Measurements from ENCODE around the gene ARL5A. TPM values are rescaled to one million over a fixed set of nuclear protein-coding genes. Genes with fewer than 3 reads are reported as not detected.
"Not testable (repeated sequence)": the region's sequence is repeated elsewhere in the genome, so short reads cannot be mapped to it uniquely, and the experiment has no call there.

ARL5A gene
- 10 to 100 TPM; 52.4 to 76.8 (median 54.9) TPM for total RNA-seq

GRCh38 chr2:151828143-151828889 is at the start of gene ARL5A:
TSS of gene ARL5A (minus strand) at chr2:151828421. CDS start at chr2:151828176, 245 bp downstream.
- TF ChIP-seq CTCF (IDR thresholded peaks at IDR 0.05) (peak in 1 of 6 experiments; percentile 12), EP300 (IDR thresholded peaks at IDR 0.05) (peak in 1 of 4 donors; percentile 76), POLR2A (IDR thresholded peaks at IDR 0.05) (peak in 3 of 4 donors; percentile 75 to 95 (median 88)), POLR2AphosphoS5 (IDR thresholded peaks at IDR 0.05) (peak; percentile 94 to 97)
- Histone ChIP-seq H3K4me3 (peak within 1 kb of the TSS; percentile 78 to 94 (median 86)), H3K4me1 (peaks cover 28 to 48% (median 33%) of the 10 kb centered on the region in 4 donors), H3K9me3 (no peaks in the 10 kb centered on the region), H3K27ac (peak within 1 kb of the TSS; percentile 88 to 93 (median 90)), H3K27me3 (no peaks in the 10 kb centered on the region), H3K36me3 (no peaks in the 10 kb centered on the region)
- DNase-seq: peak; percentile 96 to 99
- peak; percentile 98 for ATAC-seq (ENCODE audit: low FRiP score in 2 of 2)
- 0% methylated on average over 15 to 35 of the region's 64 CpGs for WGBS, 2 donors

GRCh38 chr2:151875631-151876030 is 47.4 kb upstream of the ARL5A start:
- H3K4me1 ChIP-seq; ATAC-seq (ENCODE audit: low FRiP score in 2 of 2); H3K9me3 ChIP-seq; H3K27me3 ChIP-seq; H3K27ac ChIP-seq; H3K4me3 ChIP-seq; H3K36me3 ChIP-seq: not testable (repeated sequence)
- DNase-seq: peak in 1 of 2 donors; percentile 28
- WGBS, 2 donors: no CpG with 5 or more reads among the region's 34 CpGs

- ATAC-seq (ENCODE audit: low FRiP score in 2 of 2) (no peak), DNase-seq (no peak)
- WGBS, 2 donors: 93 to 95% methylated on average over 3 of the region's 3 CpGs
- TF ChIP-seq POLR2AphosphoS5 (IDR thresholded peaks at IDR 0.05) (no peak), EP300 (IDR thresholded peaks at IDR 0.05) (no peak), POLR2A (IDR thresholded peaks at IDR 0.05) (no peak), CTCF (IDR thresholded peaks at IDR 0.05) (no peak)
- Histone ChIP-seq H3K27ac (no peak overlapping the region), H3K4me1 (no peaks in the 10 kb centered on the region), H3K36me3 (no peaks in the 10 kb centered on the region), H3K4me3 (no peak overlapping the region), H3K9me3 (no peaks in the 10 kb centered on the region), H3K27me3 (no peaks in the 10 kb centered on the region)
These were observed 44.2 kb upstream of the ARL5A start for GRCh38 chr2:151872463-151872862.

- no peak overlapping the region for H3K4me3 ChIP-seq
- DNase-seq (no peak), ATAC-seq (ENCODE audit: low FRiP score in 2 of 2) (no peak)
- H3K36me3 ChIP-seq: no peaks in the 10 kb centered on the region
- no peaks in the 10 kb centered on the region for H3K9me3 ChIP-seq
- TF ChIP-seq CTCF (IDR thresholded peaks at IDR 0.05): no peak
- TF ChIP-seq POLR2AphosphoS5 (IDR thresholded peaks at IDR 0.05): no peak
- no peak for TF ChIP-seq POLR2A (IDR thresholded peaks at IDR 0.05)
- no peak for TF ChIP-seq EP300 (IDR thresholded peaks at IDR 0.05)
- H3K27ac ChIP-seq: no peak overlapping the region
- H3K27me3 ChIP-seq: no peaks in the 10 kb centered on the region
- 82 to 86% methylated on average over 5 of the region's 5 CpGs for WGBS, 2 donors
- no peaks in the 10 kb centered on the region for H3K4me1 ChIP-seq
These were observed 41.1 kb upstream of the ARL5A start for GRCh38 chr2:151869291-151869690.

GRCh38 chr2:151862700-151863099 is 34.5 kb upstream of the ARL5A start:
- no peaks in the 10 kb centered on the region for H3K27me3 ChIP-seq

More at GRCh38 chr2:151862700-151863099, 34.5 kb upstream of the ARL5A start:
- Histone ChIP-seq H3K4me1 (peaks cover 0 to 7% (median 0%) of the 10 kb centered on the region in 4 donors), H3K9me3 (no peaks in the 10 kb centered on the region), H3K4me3 (no peak overlapping the region), H3K36me3 (no peaks in the 10 kb centered on the region), H3K27ac (no peak overlapping the region)
- TF ChIP-seq CTCF (IDR thresholded peaks at IDR 0.05) (no peak), POLR2A (IDR thresholded peaks at IDR 0.05) (no peak), POLR2AphosphoS5 (IDR thresholded peaks at IDR 0.05) (no peak), EP300 (IDR thresholded peaks at IDR 0.05) (no peak)
- ATAC-seq (ENCODE audit: low FRiP score in 2 of 2) (no peak), DNase-seq (no peak)
- WGBS, 2 donors: 91 to 94% methylated on average over 5 of the region's 5 CpGs

All from upper lobe of left lung (tissue), 6 donors.